Endothelial cell of umbilical vein (primary cell): ENCODE data around the gene SH3D21. TPM values are rescaled to one million over a fixed set of nuclear protein-coding genes. Genes with fewer than 3 reads are reported as not detected.

ENCODE experiments used
- BruUV-seq: library from RNA; stranded (reverse); fragments of 400-500 nt; replicated peaks from 2 replicates; lab custom pipeline; 2021; lab: Mats Ljungman, UMichigan
- CTCF ChIA-PET: fragments of 300-600, 350-600 bp; sonication (Branson Sonifier 250); formaldehyde crosslinking; loops from one replicate; lab custom pipeline; 2021; ENCODE audit warnings: antibody characterized with exemption, inconsistent platforms; lab: Charles Lee
- POLR2A ChIA-PET: fragments of 300-600, 350-600 bp; sonication (Branson Sonifier 250); formaldehyde crosslinking; loops from one replicate; lab custom pipeline; 2021; ENCODE audit warnings: antibody characterized with exemption, inconsistent platforms; lab: Charles Lee
- DNase-seq: peaks from one replicate; pipeline ENCODE4 v3.0.0-alpha.2; 2011; ENCODE audit warnings: low read depth, low spot score
- FAIRE-seq: peaks from 2 replicates; lab custom pipeline; 2011; peaks lifted over from hg19 to GRCh38; lab: Jason Lieb, UNC
- H2AFZ ChIP-seq: 2 replicates; pipeline ENCODE4 v1.6.0; 2012; ENCODE audit warnings: low read depth, low read length, control low read depth, inconsistent platforms
- H3K27ac ChIP-seq: 2 replicates; pipeline ENCODE4 v1.5.1; 2011; ENCODE audit warnings: low read depth, mild to moderate bottlenecking, control low read depth, low read length, moderate library complexity; ENCODE audit not compliant: insufficient read depth
- H3K27me3 ChIP-seq, 2 experiments: 2 replicates each; pipeline versions ENCODE4 v1.6.0 to v1.6.1; 2011; ENCODE audit warnings: low read length in 2 of 2, mixed read lengths in 1 of 2; ENCODE audit not compliant: control insufficient read depth in 2 of 2, insufficient read depth in 2 of 2
- H3K36me3 ChIP-seq, 2 experiments: 2 replicates in 1 of 2; 3 replicates in 1 of 2; pipeline ENCODE4 v1.5.1; 2011; ENCODE audit warnings: low read length in 2 of 2, mild to moderate bottlenecking in 1 of 2, moderate library complexity in 1 of 2; ENCODE audit not compliant: control insufficient read depth in 2 of 2, insufficient read depth in 2 of 2; ENCODE audit errors: extremely low read depth in 1 of 2
- H3K4me1 ChIP-seq: 3 replicates; pipeline ENCODE4 v1.5.1; 2011; ENCODE audit warnings: mild to moderate bottlenecking, low read length; ENCODE audit not compliant: control insufficient read depth, insufficient read depth; ENCODE audit errors: extremely low read depth
- H3K4me2 ChIP-seq: 2 replicates; pipeline ENCODE4 v1.6.1; 2011; ENCODE audit warnings: low read length, control low read depth, mixed read lengths; ENCODE audit not compliant: insufficient read depth
- H3K4me3 ChIP-seq, 3 experiments: fragments of 200-600 bp in 1 of 3; sonication (generic), shearing (Covaris generic) in 1 of 3; replicated peaks in 1 of 3; 2 replicates each; pipeline ENCODE4 v1.5.1; 2011 to 2016; ENCODE audit warnings: control low read depth in 3 of 3, low read length in 3 of 3, mild to moderate bottlenecking in 2 of 3, inconsistent platforms in 1 of 3, low read depth in 1 of 3, moderate library complexity in 1 of 3; ENCODE audit not compliant: insufficient read depth in 1 of 3
- H3K79me2 ChIP-seq: 2 replicates; pipeline ENCODE4 v1.6.0; 2012; ENCODE audit warnings: low read length, inconsistent platforms; ENCODE audit not compliant: control insufficient read depth, insufficient read depth
- H3K9ac ChIP-seq: replicated peaks from 2 replicates; pipeline ENCODE3; 2011; ENCODE audit warnings: low read length, control low read depth; ENCODE audit not compliant: insufficient read depth; ENCODE audit errors: extremely low read depth
- H3K9me1 ChIP-seq: replicated peaks from 3 replicates; pipeline ENCODE4 v1.6.0; 2011; ENCODE audit warnings: mild to moderate bottlenecking, low read length; ENCODE audit not compliant: control insufficient read depth, insufficient read depth; ENCODE audit errors: extremely low read depth
- H3K9me3 ChIP-seq: replicated peaks from 2 replicates; pipeline ENCODE4 v1.5.1; 2012; ENCODE audit warnings: low read length, inconsistent platforms; ENCODE audit not compliant: control insufficient read depth, insufficient read depth
- H4K20me1 ChIP-seq: replicated peaks from 2 replicates; pipeline ENCODE3; 2011; ENCODE audit warnings: mild to moderate bottlenecking, low read length; ENCODE audit not compliant: control insufficient read depth, insufficient read depth; ENCODE audit errors: extremely low read depth
- EZH2 ChIP-seq: IDR thresholded peaks from 2 replicates; pipeline ENCODE4 v1.6.1; 2012; ENCODE audit warnings: borderline replicate concordance, low read depth, mild to moderate bottlenecking, moderate library complexity, low read length, inconsistent platforms; ENCODE audit not compliant: severe bottlenecking
- FOS ChIP-seq: IDR thresholded peaks from 2 replicates; pipeline ENCODE4 v1.6.1; 2011; ENCODE audit warnings: mild to moderate bottlenecking, low read length, moderate library complexity, borderline replicate concordance; ENCODE audit not compliant: insufficient read depth
- GATA2 ChIP-seq: IDR thresholded peaks from 2 replicates; pipeline ENCODE4 v1.7.0; 2011; ENCODE audit warnings: low read depth, mild to moderate bottlenecking, moderate library complexity, mixed read lengths, low read length; ENCODE audit not compliant: insufficient read length, insufficient read depth
- JUN ChIP-seq: IDR thresholded peaks from 2 replicates; pipeline ENCODE4 v1.6.1; 2011; ENCODE audit warnings: borderline replicate concordance, low read depth; ENCODE audit not compliant: insufficient read length, insufficient read depth
- MAX ChIP-seq: IDR thresholded peaks from 2 replicates; pipeline ENCODE4 v1.6.1; 2011; ENCODE audit not compliant: insufficient read depth, insufficient read length
- MYC ChIP-seq: IDR thresholded peaks from one replicate; pipeline ENCODE4 v1.6.1; 2011; ENCODE audit warnings: mild to moderate bottlenecking, low read depth, low read length
- POLR2A ChIP-seq: IDR thresholded peaks from 2 replicates; pipeline ENCODE4 v1.6.1; 2012; ENCODE audit warnings: low read depth, mild to moderate bottlenecking, control low read depth, low read length
- POLR2AphosphoS5 ChIP-seq: IDR thresholded peaks from 2 replicates; pipeline ENCODE4 v1.6.1; 2012; ENCODE audit warnings: low read depth, mild to moderate bottlenecking, control low read depth, low read length, moderate library complexity; ENCODE audit not compliant: insufficient read depth
- dilution Hi-C: fragments of 300-500 bp; cut with MboI; formaldehyde crosslinking; loops from one replicate; pipeline ENCODE4 v1.15.0; 2019; ENCODE audit warnings: low sequenced_read_pairs; ENCODE audit not compliant: extremely low pct_ligation_motif_present
- intact Hi-C: fragments of 100-400 bp; cut with micrococcal nuclease; formaldehyde crosslinking; loops from one replicate; pipeline ENCODE4 v1.10.0; 2022
- polyA plus RNA-seq, 4 experiments: library from polyadenylated mRNA; depleted of rRNA in 3 of 4; stranded (reverse) in 3 of 4; unstranded in 1 of 4; fragments of >200 nt; gene quantifications; 2 replicates each; pipeline versions ENCODE4 v1.2.1 to v1.2.3, GENCODE V29; 2011 to 2012; ENCODE audit warnings: missing spikeins in 1 of 4
- total RNA-seq: library from RNA; stranded (reverse); gene quantifications from 2 replicates; pipeline ENCODE4 v1.2.3, GENCODE V29; 2021
- TF ChIP-seq, protein P1 (sequence below), 2 donors: IDR thresholded peaks; 1 replicate in 1 of 2; 2 replicates in 1 of 2; pipeline ENCODE4 v1.5.1; 2011; ENCODE audit warnings: low read length in 2 of 2, mild to moderate bottlenecking in 2 of 2, moderate library complexity in 2 of 2, control low read depth in 1 of 2, inconsistent platforms in 1 of 2, low read depth in 1 of 2; ENCODE audit not compliant: insufficient read depth in 1 of 2; ENCODE audit errors: extremely low read depth in 1 of 2

SH3D21 gene
- total and polyA plus RNA-seq, 2 donors (not counting 3 experiments of a cell fraction or from before 2014, with no cell fraction given): 1.8 to 7.2 TPM

DNA sequence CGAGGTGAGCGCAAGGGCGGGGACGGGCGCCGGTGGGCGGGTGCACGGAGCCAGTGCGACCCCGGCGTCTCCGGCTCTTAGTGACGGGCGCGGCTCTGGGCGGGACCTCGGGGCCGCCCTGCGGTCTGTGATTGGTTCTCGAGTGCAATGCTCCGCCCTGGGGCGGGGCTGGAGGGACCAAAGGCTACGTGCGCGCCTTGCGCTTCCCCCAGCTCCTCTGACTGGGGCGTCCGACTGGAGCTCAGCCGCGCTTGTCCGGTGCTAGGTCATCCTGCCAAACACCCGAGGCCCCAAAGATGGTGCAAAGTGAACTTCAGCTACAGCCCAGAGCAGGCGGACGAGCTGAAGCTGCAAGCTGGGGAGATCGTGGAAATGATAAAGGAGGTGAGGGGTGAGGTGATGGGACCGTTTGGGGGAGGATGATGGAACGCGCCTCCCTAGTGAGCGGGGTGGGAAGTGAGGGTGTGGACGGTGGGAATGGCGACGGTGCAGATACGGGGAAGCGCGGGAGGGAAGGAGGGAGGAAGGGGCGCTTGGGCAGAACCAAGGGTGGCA lies 811 bp downstream of the SH3D21 start:
- Histone ChIP-seq H3K9ac (peak overlapping the region; percentile 17), H3K27ac (peak overlapping the region; percentile 16), H4K20me1 (no peaks in the 10 kb centered on the region), H3K79me2 (peaks cover 2% of the 10 kb centered on the region), H3K4me3 (peak overlapping the region; percentile 43 to 52 (median 52)), H3K4me1 (peaks cover 15% of the 10 kb centered on the region), H3K9me3 (no peaks in the 10 kb centered on the region), H3K36me3 (peaks cover 8 to 17% of the 10 kb centered on the region in 2 experiments), H3K4me2 (peak overlapping the region; percentile 79), H3K9me1 (no peaks in the 10 kb centered on the region), H3K27me3 (no peaks in the 10 kb centered on the region), H2AFZ (peak overlapping the region; percentile 88)
- FAIRE-seq (peak; percentile 95), DNase-seq (peak; percentile 97)
- ChIA-PET CTCF (interaction anchor here (0.8 to 2.3 kb wide), 9 partner anchors 13 to 172 kb away, joined by 3 to 9 read pairs (median 6); no protein-coding TSS in a partner anchor), POLR2A (interaction anchor here (0.6 to 1.0 kb wide), 3 partner anchors 15 to 82 kb away, joined by 3 to 6 read pairs (median 4); no protein-coding TSS in a partner anchor)
- BruUV-seq: no TSS peak
- TF ChIP-seq, protein P1, sequence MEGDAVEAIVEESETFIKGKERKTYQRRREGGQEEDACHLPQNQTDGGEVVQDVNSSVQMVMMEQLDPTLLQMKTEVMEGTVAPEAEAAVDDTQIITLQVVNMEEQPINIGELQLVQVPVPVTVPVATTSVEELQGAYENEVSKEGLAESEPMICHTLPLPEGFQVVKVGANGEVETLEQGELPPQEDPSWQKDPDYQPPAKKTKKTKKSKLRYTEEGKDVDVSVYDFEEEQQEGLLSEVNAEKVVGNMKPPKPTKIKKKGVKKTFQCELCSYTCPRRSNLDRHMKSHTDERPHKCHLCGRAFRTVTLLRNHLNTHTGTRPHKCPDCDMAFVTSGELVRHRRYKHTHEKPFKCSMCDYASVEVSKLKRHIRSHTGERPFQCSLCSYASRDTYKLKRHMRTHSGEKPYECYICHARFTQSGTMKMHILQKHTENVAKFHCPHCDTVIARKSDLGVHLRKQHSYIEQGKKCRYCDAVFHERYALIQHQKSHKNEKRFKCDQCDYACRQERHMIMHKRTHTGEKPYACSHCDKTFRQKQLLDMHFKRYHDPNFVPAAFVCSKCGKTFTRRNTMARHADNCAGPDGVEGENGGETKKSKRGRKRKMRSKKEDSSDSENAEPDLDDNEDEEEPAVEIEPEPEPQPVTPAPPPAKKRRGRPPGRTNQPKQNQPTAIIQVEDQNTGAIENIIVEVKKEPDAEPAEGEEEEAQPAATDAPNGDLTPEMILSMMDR (IDR thresholded peaks at IDR 0.05; ENCODE audit: extremely low read depth in 1 of 2, insufficient read depth in 1 of 2, low read depth in 1 of 2, low read length in 2 of 2): no peak
- TF ChIP-seq POLR2A (peak; percentile 95), POLR2AphosphoS5 (peak; percentile 62), EZH2 (no peak), GATA2 (peak; percentile 28), MYC (no peak), JUN (no peak), FOS (no peak), MAX (no peak)
- dilution Hi-C loops: no loop called here
- intact Hi-C loops: loop anchor here (1.0 to 2.0 kb wide), 4 partner anchors 16 to 114 kb away; partner anchors contain the start of gene EVA1B
